HepG2 (cell line): Measurements from ENCODE around the gene AMIGO3. TPM values are rescaled to one million over a fixed set of nuclear protein-coding genes. Genes with fewer than 3 reads are reported as not detected.

Experiments
- HMGA1 ChIP-seq: sonication (generic); formaldehyde crosslinking; conservative IDR thresholded peaks from 2 replicates; pipeline ENCODE4 v1.4.0; 2020; ENCODE audit warnings: missing genetic modification reagents
- IKZF4 ChIP-seq: sonication (generic); formaldehyde crosslinking; IDR thresholded peaks from 2 replicates; pipeline ENCODE4 v1.5.1; 2020; ENCODE audit warnings: borderline replicate concordance, mild to moderate bottlenecking, low read depth, missing genetic modification reagents; ENCODE audit errors: not compliant biosample characterization
- KDM3A ChIP-seq: IDR thresholded peaks from 2 replicates; pipeline ENCODE4 v1.6.1; 2018; ENCODE audit warnings: low read depth, missing compliant biosample characterization
- NR2F6 ChIP-seq, 2 experiments: IDR thresholded peaks; 2 replicates each; pipeline ENCODE4 v1.6.1; 2016; ENCODE audit warnings: antibody characterized with exemption in 1 of 2, mild to moderate bottlenecking in 1 of 2
- POLR2A ChIP-seq, 2 experiments: IDR thresholded peaks; 2 replicates each; pipeline ENCODE4 v1.6.1; 2011; ENCODE audit warnings: low read depth in 2 of 2, low read length in 2 of 2, mild to moderate bottlenecking in 1 of 2, moderate library complexity in 1 of 2; ENCODE audit not compliant: insufficient read depth in 1 of 2
- RAD51 ChIP-seq: fragments of 450-650 bp; IDR thresholded peaks from 2 replicates; pipeline ENCODE4 v1.6.1; 2016; ENCODE audit warnings: borderline replicate concordance
- ZNF12 ChIP-seq: sonication (generic); formaldehyde crosslinking; IDR thresholded peaks from 2 replicates; pipeline ENCODE4 v1.5.0; 2020; ENCODE audit warnings: missing genetic modification reagents
- ZNF605 ChIP-seq: sonication (generic); formaldehyde crosslinking; IDR thresholded peaks from 2 replicates; pipeline ENCODE4 v1.8.0; 2022; ENCODE audit warnings: mild to moderate bottlenecking, missing genetic modification reagents
- ZNF614 ChIP-seq: IDR thresholded peaks from 2 replicates; pipeline ENCODE4 v1.6.1; 2018; ENCODE audit warnings: missing biosample characterization, missing genetic modification reagents, inconsistent platforms, borderline replicate concordance
- ZNF782 ChIP-seq: sonication (generic); formaldehyde crosslinking; IDR thresholded peaks from 2 replicates; pipeline ENCODE4 v1.4.0; 2020; ENCODE audit warnings: missing genetic modification reagents, mild to moderate bottlenecking, borderline replicate concordance
- ZNF891 ChIP-seq: sonication (generic); formaldehyde crosslinking; IDR thresholded peaks from 2 replicates; pipeline ENCODE4 v1.5.0; 2020; ENCODE audit warnings: mild to moderate bottlenecking, missing genetic modification reagents
- polyA plus RNA-seq, 8 experiments: library from polyadenylated mRNA; depleted of rRNA in 3 of 8; stranded (reverse) in 7 of 8; unstranded in 1 of 8; fragments of >200 nt; fragmentation: Illumina TruSeq in 4 of 8; extraction: Trizol in 4 of 8; gene quantifications; 2 replicates each; pipeline versions ENCODE4 v1.2.1 to v1.2.3, GENCODE V29; 2011 to 2016; ENCODE audit warnings: low read depth in 4 of 8, missing spikeins in 1 of 8, mixed read lengths in 1 of 8; ENCODE audit not compliant: insufficient read depth in 1 of 8
- total RNA-seq, 5 experiments: library from RNA; depleted of rRNA; stranded (reverse); fragments of >200 nt; fragmentation: Illumina TruSeq; extraction: Trizol; gene quantifications; 2 replicates each; pipeline ENCODE4 v1.2.3, GENCODE V29; 2016; ENCODE audit warnings: low read depth in 1 of 5
- TF ChIP-seq, protein P1 (sequence below): sonication (generic); formaldehyde crosslinking; IDR thresholded peaks from 2 replicates; pipeline ENCODE4 v1.4.0; 2020; ENCODE audit warnings: missing genetic modification reagents
- TF ChIP-seq, protein P2 (sequence below), 2 experiments: sonication (generic) in 1 of 2; formaldehyde crosslinking in 1 of 2; IDR thresholded peaks; 2 replicates each; pipeline versions ENCODE4 v1.4.0 to v1.6.1; 2016 to 2020; ENCODE audit warnings: borderline replicate concordance in 1 of 2, low read depth in 1 of 2, mild to moderate bottlenecking in 1 of 2, missing genetic modification reagents in 1 of 2
- TF ChIP-seq, protein P3 (sequence below): sonication (generic); formaldehyde crosslinking; IDR thresholded peaks from 2 replicates; pipeline ENCODE4 v1.4.0; 2020; ENCODE audit warnings: missing genetic modification reagents, low read depth, mild to moderate bottlenecking, borderline replicate concordance
- TF ChIP-seq, protein P4 (sequence below): sonication (generic); formaldehyde crosslinking; IDR thresholded peaks from 2 replicates; pipeline ENCODE4 v1.4.0; 2020; ENCODE audit warnings: missing genetic modification reagents
- TF ChIP-seq, protein P5 (sequence below): sonication (generic); formaldehyde crosslinking; IDR thresholded peaks from 2 replicates; pipeline ENCODE4 v1.4.0; 2020; ENCODE audit warnings: missing genetic modification reagents; ENCODE audit errors: not compliant biosample characterization

The AMIGO3 gene
- total and polyA plus RNA-seq, 2 of the 13 experiments (the other 11 are each of a cell fraction or from before 2014, with no cell fraction given), result 0.35 TPM; not detected in 1

DNA sequence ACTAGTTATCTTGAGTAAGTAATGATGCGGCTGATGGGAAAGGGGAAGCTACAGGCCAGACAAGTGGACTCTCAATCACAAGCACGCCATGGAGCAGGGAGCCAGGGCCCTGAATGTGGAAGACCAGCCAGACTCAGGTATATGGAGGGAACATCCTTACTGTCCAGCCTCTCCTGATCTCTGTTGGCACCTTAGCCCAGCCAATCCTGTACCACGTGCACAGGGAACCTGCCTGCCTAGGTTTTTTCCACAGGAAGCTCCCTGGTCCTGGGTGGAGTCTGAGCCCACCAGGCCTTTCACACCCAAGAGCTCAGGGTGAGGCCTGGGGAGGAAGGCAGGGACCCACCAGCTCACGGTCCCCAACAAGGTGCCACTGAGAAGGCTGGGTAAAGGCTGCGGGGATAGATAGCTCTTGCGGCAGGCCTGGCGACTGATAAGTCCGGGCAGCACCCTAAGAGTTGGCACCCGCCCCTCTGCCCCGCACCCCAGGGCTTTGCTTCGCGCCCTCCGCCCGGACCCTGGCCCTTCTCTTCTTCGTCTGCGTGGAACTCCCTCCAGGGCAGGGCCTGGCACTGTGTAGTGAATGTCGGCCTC lies 46.3 kb downstream of the AMIGO3 start (continued):
- TF ChIP-seq, protein P1, sequence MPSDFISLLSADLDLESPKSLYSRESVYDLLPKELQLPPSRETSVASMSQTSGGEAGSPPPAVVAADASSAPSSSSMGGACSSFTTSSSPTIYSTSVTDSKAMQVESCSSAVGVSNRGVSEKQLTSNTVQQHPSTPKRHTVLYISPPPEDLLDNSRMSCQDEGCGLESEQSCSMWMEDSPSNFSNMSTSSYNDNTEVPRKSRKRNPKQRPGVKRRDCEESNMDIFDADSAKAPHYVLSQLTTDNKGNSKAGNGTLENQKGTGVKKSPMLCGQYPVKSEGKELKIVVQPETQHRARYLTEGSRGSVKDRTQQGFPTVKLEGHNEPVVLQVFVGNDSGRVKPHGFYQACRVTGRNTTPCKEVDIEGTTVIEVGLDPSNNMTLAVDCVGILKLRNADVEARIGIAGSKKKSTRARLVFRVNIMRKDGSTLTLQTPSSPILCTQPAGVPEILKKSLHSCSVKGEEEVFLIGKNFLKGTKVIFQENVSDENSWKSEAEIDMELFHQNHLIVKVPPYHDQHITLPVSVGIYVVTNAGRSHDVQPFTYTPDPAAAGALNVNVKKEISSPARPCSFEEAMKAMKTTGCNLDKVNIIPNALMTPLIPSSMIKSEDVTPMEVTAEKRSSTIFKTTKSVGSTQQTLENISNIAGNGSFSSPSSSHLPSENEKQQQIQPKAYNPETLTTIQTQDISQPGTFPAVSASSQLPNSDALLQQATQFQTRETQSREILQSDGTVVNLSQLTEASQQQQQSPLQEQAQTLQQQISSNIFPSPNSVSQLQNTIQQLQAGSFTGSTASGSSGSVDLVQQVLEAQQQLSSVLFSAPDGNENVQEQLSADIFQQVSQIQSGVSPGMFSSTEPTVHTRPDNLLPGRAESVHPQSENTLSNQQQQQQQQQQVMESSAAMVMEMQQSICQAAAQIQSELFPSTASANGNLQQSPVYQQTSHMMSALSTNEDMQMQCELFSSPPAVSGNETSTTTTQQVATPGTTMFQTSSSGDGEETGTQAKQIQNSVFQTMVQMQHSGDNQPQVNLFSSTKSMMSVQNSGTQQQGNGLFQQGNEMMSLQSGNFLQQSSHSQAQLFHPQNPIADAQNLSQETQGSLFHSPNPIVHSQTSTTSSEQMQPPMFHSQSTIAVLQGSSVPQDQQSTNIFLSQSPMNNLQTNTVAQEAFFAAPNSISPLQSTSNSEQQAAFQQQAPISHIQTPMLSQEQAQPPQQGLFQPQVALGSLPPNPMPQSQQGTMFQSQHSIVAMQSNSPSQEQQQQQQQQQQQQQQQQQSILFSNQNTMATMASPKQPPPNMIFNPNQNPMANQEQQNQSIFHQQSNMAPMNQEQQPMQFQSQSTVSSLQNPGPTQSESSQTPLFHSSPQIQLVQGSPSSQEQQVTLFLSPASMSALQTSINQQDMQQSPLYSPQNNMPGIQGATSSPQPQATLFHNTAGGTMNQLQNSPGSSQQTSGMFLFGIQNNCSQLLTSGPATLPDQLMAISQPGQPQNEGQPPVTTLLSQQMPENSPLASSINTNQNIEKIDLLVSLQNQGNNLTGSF (CRISPR knock-in tag), result 0 out of 2 replicates have a peak, but pooled peaks have one; percentile 65
- peak in 1 of 2 experiments; percentile 79; a peak in 1 of 4 replicates for TF ChIP-seq POLR2A (IDR thresholded peaks at IDR 0.05; ENCODE audit: insufficient read depth in 1 of 2, low read depth in 2 of 2, low read length in 2 of 2)
- TF ChIP-seq HMGA1 (CRISPR knock-in tag), result no peak
- peak; percentile 96 for TF ChIP-seq ZNF891 (CRISPR knock-in tag)
- no peak for TF ChIP-seq ZNF782
- TF ChIP-seq, protein P2, sequence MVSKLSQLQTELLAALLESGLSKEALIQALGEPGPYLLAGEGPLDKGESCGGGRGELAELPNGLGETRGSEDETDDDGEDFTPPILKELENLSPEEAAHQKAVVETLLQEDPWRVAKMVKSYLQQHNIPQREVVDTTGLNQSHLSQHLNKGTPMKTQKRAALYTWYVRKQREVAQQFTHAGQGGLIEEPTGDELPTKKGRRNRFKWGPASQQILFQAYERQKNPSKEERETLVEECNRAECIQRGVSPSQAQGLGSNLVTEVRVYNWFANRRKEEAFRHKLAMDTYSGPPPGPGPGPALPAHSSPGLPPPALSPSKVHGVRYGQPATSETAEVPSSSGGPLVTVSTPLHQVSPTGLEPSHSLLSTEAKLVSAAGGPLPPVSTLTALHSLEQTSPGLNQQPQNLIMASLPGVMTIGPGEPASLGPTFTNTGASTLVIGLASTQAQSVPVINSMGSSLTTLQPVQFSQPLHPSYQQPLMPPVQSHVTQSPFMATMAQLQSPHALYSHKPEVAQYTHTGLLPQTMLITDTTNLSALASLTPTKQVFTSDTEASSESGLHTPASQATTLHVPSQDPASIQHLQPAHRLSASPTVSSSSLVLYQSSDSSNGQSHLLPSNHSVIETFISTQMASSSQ (IDR thresholded peaks at IDR 0.05; ENCODE audit: low read depth), result no peak
- TF ChIP-seq, protein P2 (CRISPR knock-in tag; IDR thresholded peaks at IDR 0.05; ENCODE audit: borderline replicate concordance), result no peak
- TF ChIP-seq IKZF4 (CRISPR knock-in tag), result peak; percentile 47
- no peak for TF ChIP-seq NR2F6 (IDR thresholded peaks at IDR 0.05)
- no peak for TF ChIP-seq NR2F6 (CRISPR knock-in tag; IDR thresholded peaks at IDR 0.05)
- TF ChIP-seq, protein P3, sequence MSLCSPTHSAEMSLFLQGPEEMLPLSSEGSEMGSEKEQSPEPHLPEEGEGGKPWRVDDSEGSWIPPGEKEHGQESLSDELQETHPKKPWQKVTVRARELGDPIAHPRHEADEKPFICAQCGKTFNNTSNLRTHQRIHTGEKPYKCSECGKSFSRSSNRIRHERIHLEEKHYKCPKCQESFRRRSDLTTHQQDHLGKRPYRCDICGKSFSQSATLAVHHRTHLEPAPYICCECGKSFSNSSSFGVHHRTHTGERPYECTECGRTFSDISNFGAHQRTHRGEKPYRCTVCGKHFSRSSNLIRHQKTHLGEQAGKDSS, result no peak
- TF ChIP-seq, protein P4, sequence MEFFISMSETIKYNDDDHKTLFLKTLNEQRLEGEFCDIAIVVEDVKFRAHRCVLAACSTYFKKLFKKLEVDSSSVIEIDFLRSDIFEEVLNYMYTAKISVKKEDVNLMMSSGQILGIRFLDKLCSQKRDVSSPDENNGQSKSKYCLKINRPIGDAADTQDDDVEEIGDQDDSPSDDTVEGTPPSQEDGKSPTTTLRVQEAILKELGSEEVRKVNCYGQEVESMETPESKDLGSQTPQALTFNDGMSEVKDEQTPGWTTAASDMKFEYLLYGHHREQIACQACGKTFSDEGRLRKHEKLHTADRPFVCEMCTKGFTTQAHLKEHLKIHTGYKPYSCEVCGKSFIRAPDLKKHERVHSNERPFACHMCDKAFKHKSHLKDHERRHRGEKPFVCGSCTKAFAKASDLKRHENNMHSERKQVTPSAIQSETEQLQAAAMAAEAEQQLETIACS (CRISPR knock-in tag), result 0 out of 2 replicates have a peak, but pooled peaks have one; percentile 49
- TF ChIP-seq KDM3A (CRISPR knock-in tag), result no peak
- TF ChIP-seq RAD51, result no peak
- TF ChIP-seq, protein P5, sequence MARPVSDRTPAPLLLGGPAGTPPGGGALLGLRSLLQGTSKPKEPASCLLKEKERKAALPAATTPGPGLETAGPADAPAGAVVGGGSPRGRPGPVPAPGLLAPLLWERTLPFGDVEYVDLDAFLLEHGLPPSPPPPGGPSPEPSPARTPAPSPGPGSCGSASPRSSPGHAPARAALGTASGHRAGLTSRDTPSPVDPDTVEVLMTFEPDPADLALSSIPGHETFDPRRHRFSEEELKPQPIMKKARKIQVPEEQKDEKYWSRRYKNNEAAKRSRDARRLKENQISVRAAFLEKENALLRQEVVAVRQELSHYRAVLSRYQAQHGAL (CRISPR knock-in tag), result peak; percentile 64
- no peak for TF ChIP-seq ZNF12 (CRISPR knock-in tag)
- TF ChIP-seq ZNF605, result peak; percentile 90
- no peak; the same call in 1 of the 2 replicates for TF ChIP-seq ZNF614 (CRISPR knock-in tag)
